IMR-90 (cell line): Measurements from ENCODE around the gene GSG1L.

Source experiments
- BHLHE40 ChIP-seq: fragments of 150-350 bp; IDR thresholded peaks from 2 replicates; pipeline ENCODE4 v1.6.1; 2016; ENCODE audit warnings: mild to moderate bottlenecking, low read depth, low read length
- CHD1 ChIP-seq: IDR thresholded peaks from 2 replicates; pipeline ENCODE4 v1.6.1; 2012; ENCODE audit warnings: low read depth, low read length, improper control_type of control experiment
- CTCF ChIP-seq: conservative IDR thresholded peaks from 2 replicates; pipeline ENCODE4 v1.5.1; 2012; ENCODE audit warnings: mild to moderate bottlenecking, low read depth, low read length, improper control_type of control experiment
- FOS ChIP-seq: fragments of 150-350 bp; IDR thresholded peaks from 2 replicates; pipeline ENCODE4 v1.6.1; 2016; ENCODE audit warnings: low read depth, low read length
- MAFK ChIP-seq: IDR thresholded peaks from 2 replicates; pipeline ENCODE4 v1.6.1; 2012; ENCODE audit warnings: low read depth, low read length, improper control_type of control experiment
- MAZ ChIP-seq: IDR thresholded peaks from 2 replicates; pipeline ENCODE4 v1.6.1; 2012; ENCODE audit warnings: low read depth, mild to moderate bottlenecking, low read length, improper control_type of control experiment, moderate library complexity, borderline replicate concordance
- POLR2A ChIP-seq: IDR thresholded peaks from 2 replicates; pipeline ENCODE4 v1.6.1; 2012; ENCODE audit warnings: mild to moderate bottlenecking, low read depth, low read length
- RAD21 ChIP-seq: IDR thresholded peaks from 2 replicates; pipeline ENCODE4 v1.6.1; 2012; ENCODE audit warnings: low read length, improper control_type of control experiment
- USF2 ChIP-seq: fragments of 150-350 bp; IDR thresholded peaks from 2 replicates; pipeline ENCODE4 v1.6.1; 2017; ENCODE audit warnings: mild to moderate bottlenecking, antibody characterized with exemption, low read length, low read depth

GRCh38 chr16:27758544-27758943 lies 305.0 kb downstream of the GSG1L start:
- no peak for TF ChIP-seq POLR2A
- no peak for TF ChIP-seq MAFK
- no peak for TF ChIP-seq CTCF
- no peak for TF ChIP-seq CHD1
- no peak for TF ChIP-seq RAD21
- no peak for TF ChIP-seq FOS
- no peak for TF ChIP-seq USF2
- TF ChIP-seq BHLHE40: no peak
- no peak for TF ChIP-seq MAZ
